Measurements from ENCODE around the gene RTN4RL1.

GRCh38 chr17:2044263-2044894 is 19.2 kb upstream of the RTN4RL1 start:
- TF ChIP-seq, protein P1, sequence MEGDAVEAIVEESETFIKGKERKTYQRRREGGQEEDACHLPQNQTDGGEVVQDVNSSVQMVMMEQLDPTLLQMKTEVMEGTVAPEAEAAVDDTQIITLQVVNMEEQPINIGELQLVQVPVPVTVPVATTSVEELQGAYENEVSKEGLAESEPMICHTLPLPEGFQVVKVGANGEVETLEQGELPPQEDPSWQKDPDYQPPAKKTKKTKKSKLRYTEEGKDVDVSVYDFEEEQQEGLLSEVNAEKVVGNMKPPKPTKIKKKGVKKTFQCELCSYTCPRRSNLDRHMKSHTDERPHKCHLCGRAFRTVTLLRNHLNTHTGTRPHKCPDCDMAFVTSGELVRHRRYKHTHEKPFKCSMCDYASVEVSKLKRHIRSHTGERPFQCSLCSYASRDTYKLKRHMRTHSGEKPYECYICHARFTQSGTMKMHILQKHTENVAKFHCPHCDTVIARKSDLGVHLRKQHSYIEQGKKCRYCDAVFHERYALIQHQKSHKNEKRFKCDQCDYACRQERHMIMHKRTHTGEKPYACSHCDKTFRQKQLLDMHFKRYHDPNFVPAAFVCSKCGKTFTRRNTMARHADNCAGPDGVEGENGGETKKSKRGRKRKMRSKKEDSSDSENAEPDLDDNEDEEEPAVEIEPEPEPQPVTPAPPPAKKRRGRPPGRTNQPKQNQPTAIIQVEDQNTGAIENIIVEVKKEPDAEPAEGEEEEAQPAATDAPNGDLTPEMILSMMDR (conservative IDR thresholded peaks at IDR 0.05; ENCODE audit: low read length) = no peak
- no peak for TF ChIP-seq EZH2phosphoT487 (IDR thresholded peaks at IDR 0.05; ENCODE audit: borderline replicate concordance, low read depth, low read length)
